HG02943 (cell line): ENCODE results near the gene CNTNAP2.

ENCODE experiments used
- ATAC-seq: cut with Tn5 transposase; IDR thresholded peaks from one replicate; pipeline ENCODE4 v1.9.1; 2021; ENCODE audit warnings: mild to moderate bottlenecking, low read depth, moderate library complexity; ENCODE audit not compliant: unreplicated experiment

The CNTNAP2 gene

GRCh38 chr7:146956321-146956720 lies 839.7 kb downstream of the CNTNAP2 start:
- ATAC-seq = no peak

GRCh38 chr7:146956853-146957252 lies 840.3 kb downstream of the CNTNAP2 start:
- no peak for ATAC-seq

GRCh38 chr7:146960773-146961391 lies 844.3 kb downstream of the CNTNAP2 start:
- ATAC-seq = no peak

GRCh38 chr7:146961617-146962016 lies 845.0 kb downstream of the CNTNAP2 start:
- no peak for ATAC-seq

GRCh38 chr7:146966274-146966673 lies 849.7 kb downstream of the CNTNAP2 start:
- no peak for ATAC-seq

GRCh38 chr7:146982482-146982881 lies 865.9 kb downstream of the CNTNAP2 start:
- no peak for ATAC-seq

- no peak for ATAC-seq
Measured at GRCh38 chr7:146991596-146991995, 875.0 kb downstream of the CNTNAP2 start.

- ATAC-seq = no peak
Measured at GRCh38 chr7:146993764-146994163, 877.2 kb downstream of the CNTNAP2 start.

- ATAC-seq = no peak
Measured at GRCh38 chr7:147008530-147008929, 891.9 kb downstream of the CNTNAP2 start.

GRCh38 chr7:147012666-147013065 lies 896.1 kb downstream of the CNTNAP2 start:
- no peak for ATAC-seq

GRCh38 chr7:147013825-147014224 lies 897.2 kb downstream of the CNTNAP2 start:
- no peak for ATAC-seq

- no peak for ATAC-seq
Measured at GRCh38 chr7:147014286-147014955, 897.8 kb downstream of the CNTNAP2 start.

GRCh38 chr7:147015999-147016398 lies 899.4 kb downstream of the CNTNAP2 start:
- ATAC-seq = no peak

GRCh38 chr7:147022056-147022455 lies 905.5 kb downstream of the CNTNAP2 start:
- no peak for ATAC-seq

GRCh38 chr7:147023440-147023839 lies 906.8 kb downstream of the CNTNAP2 start:
- ATAC-seq = no peak

GRCh38 chr7:147029953-147030352 lies 913.4 kb downstream of the CNTNAP2 start:
- no peak for ATAC-seq

- ATAC-seq = no peak
Measured at GRCh38 chr7:147033641-147034040, 917.0 kb downstream of the CNTNAP2 start.

- ATAC-seq = no peak
Measured at GRCh38 chr7:147041438-147041837, 924.8 kb downstream of the CNTNAP2 start.

GRCh38 chr7:147044941-147045340 lies 928.3 kb downstream of the CNTNAP2 start:
- no peak for ATAC-seq

GRCh38 chr7:147047696-147048095 lies 931.1 kb downstream of the CNTNAP2 start:
- no peak for ATAC-seq

GRCh38 chr7:147048864-147049263 lies 932.3 kb downstream of the CNTNAP2 start:
- ATAC-seq = no peak

- ATAC-seq = no peak
Measured at GRCh38 chr7:147052818-147053217, 936.2 kb downstream of the CNTNAP2 start.
